Activated naive CD4-positive, alpha-beta T cell treated with anti-CD3 and anti-CD28 coated beads for 36 hours (primary cell): ENCODE results near the gene PCDHAC2. TPM values are rescaled to one million over a fixed set of nuclear protein-coding genes. Genes with fewer than 3 reads are reported as not detected.

Experiments used
- CTCF ChIA-PET: fragments of 350-600 bp; sonication (Branson Sonifier 250); formaldehyde crosslinking; loops from one replicate; lab custom pipeline; 2021; ENCODE audit warnings: antibody characterized with exemption; lab: Charles Lee
- DNase-seq: peaks from one replicate; pipeline ENCODE4 v3.0.0-alpha.2; 2020
- H3K27ac Mint-ChIP-seq: one replicate; pipeline ENCODE4 v1.8.0; 2021; ENCODE audit warnings: mild to moderate bottlenecking, mixed read lengths
- H3K27me3 Mint-ChIP-seq: one replicate; pipeline ENCODE4 v1.8.0; 2021; ENCODE audit warnings: low read depth, mixed read lengths
- H3K36me3 Mint-ChIP-seq: one replicate; pipeline ENCODE4 v1.8.0; 2021; ENCODE audit warnings: low read depth, mixed read lengths
- H3K4me1 Mint-ChIP-seq: one replicate; pipeline ENCODE4 v1.8.0; 2021; ENCODE audit warnings: low read depth, mixed read lengths
- H3K4me3 Mint-ChIP-seq: one replicate; pipeline ENCODE4 v1.8.0; 2021; ENCODE audit warnings: mild to moderate bottlenecking, moderate library complexity, mixed read lengths
- H3K9me3 Mint-ChIP-seq: one replicate; pipeline ENCODE4 v1.8.0; 2021; ENCODE audit warnings: mixed read lengths
- intact Hi-C: fragments of 100-400 bp; cut with micrococcal nuclease; formaldehyde crosslinking; loops from one replicate; pipeline ENCODE4 v1.15.1; 2023
- total RNA-seq, 2 experiments: library from RNA; stranded (reverse); gene quantifications; one replicate each; pipeline ENCODE4 v1.2.3, GENCODE V29; 2021

Gene PCDHAC2
- total RNA-seq, 2 experiments from 2014 or later, result not detected

- Mint-ChIP-seq H3K36me3 (no peaks in the 10 kb centered on the region), H3K4me3 (no peak overlapping the region), H3K27ac (no peak overlapping the region), H3K4me1 (no peaks in the 10 kb centered on the region), H3K9me3 (no peaks in the 10 kb centered on the region), H3K27me3 (peaks cover 11% of the 10 kb centered on the region)
- DNase-seq, result no peak
- CTCF ChIA-PET, result interaction anchor here (1.2 kb wide), 1 partner anchor 60 kb away, joined by 3 read pairs; no protein-coding TSS in a partner anchor
- intact Hi-C loops, result no loop called here
Observed at GRCh38 chr5:140992828-140993227, 26.6 kb downstream of the PCDHAC2 start.

- no peak overlapping the region for H3K4me3 Mint-ChIP-seq
- H3K4me1 Mint-ChIP-seq, result no peaks in the 10 kb centered on the region
- intact Hi-C loops, result no loop called here
- no peaks in the 10 kb centered on the region for H3K36me3 Mint-ChIP-seq
- no peak overlapping the region for H3K27ac Mint-ChIP-seq
- H3K9me3 Mint-ChIP-seq, result no peaks in the 10 kb centered on the region
- no peak for DNase-seq
- H3K27me3 Mint-ChIP-seq, result peaks cover 13% of the 10 kb centered on the region
- CTCF ChIA-PET, result interaction anchor here (0.6 kb wide), 1 partner anchor 180 kb away, joined by 6 read pairs; no protein-coding TSS in a partner anchor
Observed at GRCh38 chr5:140996060-140996459, 29.8 kb downstream of the PCDHAC2 start.

GRCh38 chr5:140998921-140999410, 32.7 kb downstream of the PCDHAC2 start:
- CTCF ChIA-PET, result no interaction called here
- intact Hi-C loops, result no loop called here
- no peaks in the 10 kb centered on the region for H3K9me3 Mint-ChIP-seq

GRCh38 chr5:141001446-141001843, 35.2 kb downstream of the PCDHAC2 start:
- Mint-ChIP-seq H3K4me1 (peaks cover 8% of the 10 kb centered on the region), H3K27ac (no peak overlapping the region), H3K4me3 (no peak overlapping the region), H3K9me3 (no peaks in the 10 kb centered on the region), H3K36me3 (no peaks in the 10 kb centered on the region), H3K27me3 (peaks cover 38% of the 10 kb centered on the region)
- intact Hi-C loops, result no loop called here
- no peak for DNase-seq
- CTCF ChIA-PET, result interaction anchor here (0.7 kb wide), 1 partner anchor 37 kb away, joined by 3 read pairs; no protein-coding TSS in a partner anchor

More at GRCh38 chr5:140998921-140999410, 32.7 kb downstream of the PCDHAC2 start:
- Mint-ChIP-seq H3K27ac (no peak overlapping the region), H3K4me1 (peaks cover 8% of the 10 kb centered on the region), H3K27me3 (peaks cover 32% of the 10 kb centered on the region), H3K4me3 (no peak overlapping the region), H3K36me3 (no peaks in the 10 kb centered on the region)
- no peak for DNase-seq

DNA sequence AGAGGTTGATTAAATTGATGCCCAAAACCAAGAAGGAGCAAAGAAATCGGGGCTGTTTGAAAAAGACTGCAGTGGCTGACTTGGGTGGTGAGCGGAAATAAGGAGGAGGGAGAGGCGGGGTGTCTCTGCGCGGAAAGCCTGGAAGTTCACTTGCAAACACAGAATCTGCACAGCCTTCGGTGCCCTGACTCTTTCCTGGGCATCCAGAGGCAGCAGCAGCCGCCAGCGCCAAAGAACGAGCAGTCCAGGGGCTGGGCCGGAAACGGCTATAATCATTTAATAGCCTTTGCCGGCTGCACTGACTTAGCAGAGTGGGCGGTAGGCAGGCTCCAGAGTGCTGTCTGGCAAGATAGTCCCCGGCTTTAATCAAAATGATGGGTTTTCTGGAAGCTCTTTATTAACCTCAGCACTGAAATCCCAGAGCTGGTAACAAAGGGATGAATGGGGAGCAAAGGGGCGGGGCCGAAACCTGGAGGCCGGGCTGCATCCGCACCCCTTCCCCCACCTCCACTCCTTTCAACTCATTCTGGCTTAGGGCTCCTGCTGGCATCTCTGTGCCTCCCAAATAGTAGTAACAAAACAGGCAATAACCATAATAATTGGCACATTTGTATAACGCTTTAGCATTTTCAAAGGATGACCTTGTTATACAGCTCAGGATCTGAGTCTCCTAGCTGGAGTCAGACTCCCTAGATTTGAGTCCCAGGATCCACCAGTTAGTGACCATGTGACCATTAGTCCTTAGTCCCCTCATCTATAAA, 35.7 kb downstream of the PCDHAC2 start:
- Mint-ChIP-seq H3K9me3 (no peaks in the 10 kb centered on the region), H3K4me1 (peaks cover 8% of the 10 kb centered on the region), H3K27me3 (peaks cover 40% of the 10 kb centered on the region), H3K4me3 (no peak overlapping the region), H3K36me3 (no peaks in the 10 kb centered on the region), H3K27ac (no peak overlapping the region)
- CTCF ChIA-PET, result no interaction called here
- no peak for DNase-seq
- intact Hi-C loops, result no loop called here

DNA sequence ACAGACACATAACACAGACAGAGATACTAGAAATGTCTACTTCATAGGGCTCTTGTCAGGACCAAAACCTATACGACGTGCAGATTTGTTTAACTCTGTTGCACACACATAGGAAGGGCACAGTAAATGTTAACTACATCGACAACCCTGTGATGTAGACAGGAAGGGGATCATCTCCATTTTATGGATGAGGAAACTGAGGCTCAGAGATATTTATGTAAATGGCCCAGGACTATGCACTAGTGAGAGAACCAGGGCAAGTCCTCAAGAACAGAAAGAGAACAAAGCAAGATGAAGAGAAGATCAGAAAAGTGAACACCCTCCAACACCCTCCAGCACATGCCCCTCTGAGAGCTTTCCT, 36.3 kb downstream of the PCDHAC2 start:
- Mint-ChIP-seq H3K4me1 (peaks cover 8% of the 10 kb centered on the region), H3K27ac (no peak overlapping the region), H3K36me3 (no peaks in the 10 kb centered on the region), H3K27me3 (peaks cover 40% of the 10 kb centered on the region), H3K4me3 (no peak overlapping the region), H3K9me3 (no peaks in the 10 kb centered on the region)
- CTCF ChIA-PET, result no interaction called here
- no peak for DNase-seq
- intact Hi-C loops, result no loop called here

DNA sequence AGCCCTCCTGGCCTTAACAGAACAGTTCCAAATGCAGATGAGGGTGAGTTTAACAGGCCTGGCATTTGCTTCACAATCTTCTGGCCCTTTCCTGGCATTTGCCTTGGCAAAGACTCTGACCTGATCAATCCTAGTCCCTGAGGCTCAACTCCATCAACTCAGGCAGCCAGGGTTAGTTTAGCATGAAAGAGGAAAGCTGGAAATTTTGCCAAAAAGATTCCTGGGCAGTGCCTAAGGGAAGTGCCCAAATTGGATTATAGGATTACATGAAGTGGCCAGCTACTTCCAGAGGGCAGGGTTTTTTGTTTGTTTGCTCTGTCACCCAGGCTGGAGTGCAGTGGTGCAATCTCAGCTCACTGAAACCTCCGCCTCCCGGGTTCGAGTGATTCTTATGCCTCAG, 36.8 kb downstream of the PCDHAC2 start:
- CTCF ChIA-PET, result no interaction called here
- H3K9me3 Mint-ChIP-seq, result no peaks in the 10 kb centered on the region
- intact Hi-C loops, result no loop called here
- peaks cover 8% of the 10 kb centered on the region for H3K4me1 Mint-ChIP-seq
- H3K27me3 Mint-ChIP-seq, result peaks cover 41% of the 10 kb centered on the region
- no peak overlapping the region for H3K27ac Mint-ChIP-seq
- H3K4me3 Mint-ChIP-seq, result no peak overlapping the region
- H3K36me3 Mint-ChIP-seq, result no peaks in the 10 kb centered on the region
- no peak for DNase-seq

DNA sequence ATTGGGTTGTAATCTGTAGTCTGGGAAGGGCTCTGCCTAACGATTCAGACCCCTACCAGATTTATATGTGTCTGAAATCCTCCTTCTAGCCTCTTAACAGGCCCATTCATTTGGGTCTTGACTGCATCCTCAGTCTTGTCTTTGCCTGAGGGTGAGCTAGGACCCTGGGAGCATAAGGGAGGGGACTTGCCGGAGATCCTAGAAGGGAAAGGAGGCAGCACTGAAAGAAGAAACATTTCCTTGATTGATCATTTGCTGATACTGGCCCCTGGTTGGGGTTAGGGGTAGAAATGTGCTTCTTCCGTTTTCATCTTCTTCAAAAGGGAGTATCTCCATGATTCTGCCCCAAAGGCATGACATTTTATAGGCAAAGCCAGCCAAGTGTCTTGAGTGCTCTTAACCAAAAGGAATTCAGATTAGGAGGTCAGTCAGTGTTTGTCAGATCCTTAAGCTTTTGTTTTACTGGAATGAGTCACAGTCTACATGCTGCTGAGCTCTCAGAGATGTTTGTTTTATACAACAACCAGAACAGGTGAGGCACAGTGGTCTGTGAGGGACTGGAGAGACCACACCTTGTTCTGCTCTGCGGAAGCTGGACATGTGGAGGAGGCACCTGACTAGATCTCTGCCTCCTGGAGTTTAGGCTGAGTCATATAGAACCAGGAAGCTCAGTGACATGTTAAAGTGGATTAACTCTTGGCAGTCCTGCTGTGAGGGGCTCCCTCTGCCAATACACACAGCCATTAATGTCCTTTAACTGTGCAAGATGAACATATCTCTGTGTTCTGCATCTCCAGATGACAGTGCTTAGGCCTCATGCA, 37.7 kb downstream of the PCDHAC2 start:
- Mint-ChIP-seq H3K4me1 (peaks cover 8% of the 10 kb centered on the region), H3K4me3 (no peak overlapping the region), H3K9me3 (no peaks in the 10 kb centered on the region), H3K27ac (no peak overlapping the region), H3K36me3 (no peaks in the 10 kb centered on the region), H3K27me3 (peaks cover 39% of the 10 kb centered on the region)
- CTCF ChIA-PET, result interaction anchor here (1.0 kb wide), 1 partner anchor 119 kb away, joined by 3 read pairs; no protein-coding TSS in a partner anchor
- no peak for DNase-seq
- intact Hi-C loops, result no loop called here

GRCh38 chr5:141007791-141008190, 41.5 kb downstream of the PCDHAC2 start:
- intact Hi-C loops, result no loop called here
- H3K27me3 Mint-ChIP-seq, result peaks cover 21% of the 10 kb centered on the region
- H3K27ac Mint-ChIP-seq, result no peak overlapping the region
- DNase-seq, result no peak
- no peaks in the 10 kb centered on the region for H3K4me1 Mint-ChIP-seq
- H3K36me3 Mint-ChIP-seq, result no peaks in the 10 kb centered on the region
- H3K9me3 Mint-ChIP-seq, result no peaks in the 10 kb centered on the region
- no peak overlapping the region for H3K4me3 Mint-ChIP-seq
- CTCF ChIA-PET, result interaction anchor here (1.0 kb wide), 1 partner anchor 31 kb away, joined by 5 read pairs; no protein-coding TSS in a partner anchor

DNA sequence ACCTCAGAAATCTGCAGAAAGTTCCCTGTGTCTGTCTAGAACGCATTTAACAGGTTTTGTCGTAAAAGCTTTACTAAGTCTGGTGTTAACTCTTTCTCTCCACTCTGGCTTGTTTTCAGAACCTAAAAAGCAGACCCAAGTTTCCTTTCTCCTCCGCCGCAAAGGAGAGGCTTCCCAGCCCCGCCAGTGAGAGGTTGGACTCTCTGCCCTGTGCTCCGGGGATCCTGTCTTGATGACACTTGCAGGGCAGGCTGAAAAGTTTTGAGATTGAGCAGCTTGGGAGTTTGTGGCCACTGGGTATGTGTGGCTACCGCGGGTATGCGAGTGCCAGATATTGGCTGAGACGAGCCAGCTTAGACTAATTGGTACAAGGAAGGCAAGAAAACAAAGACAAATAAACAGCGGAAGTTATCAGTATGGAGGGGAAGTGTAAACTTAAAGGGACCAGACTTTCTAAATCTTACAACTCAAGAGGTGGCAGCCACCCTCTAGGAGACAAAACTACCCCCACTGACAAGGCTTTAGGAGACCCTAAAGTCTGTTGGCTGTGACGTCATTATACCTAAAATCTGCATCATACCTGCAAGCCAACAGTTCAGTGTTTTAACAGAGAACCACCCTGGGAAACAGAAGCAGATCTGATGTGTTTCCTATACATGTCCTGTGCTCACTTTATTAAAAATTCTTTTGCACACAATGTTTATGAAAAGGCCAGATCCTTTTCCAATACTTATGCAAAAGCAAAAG, 43.9 kb downstream of the PCDHAC2 start:
- intact Hi-C loops, result no loop called here

GRCh38 chr5:141017943-141018342, 51.7 kb downstream of the PCDHAC2 start:
- Mint-ChIP-seq H3K9me3 (peaks cover 1% of the 10 kb centered on the region), H3K27me3 (peaks cover 4% of the 10 kb centered on the region), H3K27ac (no peak overlapping the region), H3K4me3 (no peak overlapping the region), H3K4me1 (no peaks in the 10 kb centered on the region), H3K36me3 (no peaks in the 10 kb centered on the region)
- CTCF ChIA-PET, result interaction anchor here (0.6 kb wide), 1 partner anchor 142 kb away, joined by 3 read pairs; no protein-coding TSS in a partner anchor
- intact Hi-C loops, result no loop called here
- DNase-seq, result no peak

More for the DNA sequence above, 43.9 kb downstream of the PCDHAC2 start:
- H3K27me3 Mint-ChIP-seq, result peaks cover 13% of the 10 kb centered on the region
- H3K36me3 Mint-ChIP-seq, result no peaks in the 10 kb centered on the region
- H3K9me3 Mint-ChIP-seq, result no peaks in the 10 kb centered on the region
- CTCF ChIA-PET, result no interaction called here
- H3K4me3 Mint-ChIP-seq, result no peak overlapping the region
- no peak overlapping the region for H3K27ac Mint-ChIP-seq
- no peak for DNase-seq
- no peaks in the 10 kb centered on the region for H3K4me1 Mint-ChIP-seq
